ENCODE measurements around the gene FER. TPM values are rescaled to one million over a fixed set of nuclear protein-coding genes. Genes with fewer than 3 reads are reported as not detected.
A peak's percentile ranks its signal among the peaks of the same experiment; 100 is the strongest.
"Not testable (repeated sequence)": the region's sequence is repeated elsewhere in the genome, so short reads cannot be mapped to it uniquely, and the experiment has no call there.

The FER gene
- 10 to 100 TPM; 16.1 to 25.7 (median 19.1) TPM for total RNA-seq

GRCh38 chr5:108747774-108748400, at the start of gene FER:
FER (plus strand) TSS chr5:108747897; CDS start chr5:108798183, 50,286 bp downstream.
- H3K4me3 ChIP-seq (ENCODE audit: low read depth, poor library complexity, severe bottlenecking): peak within 1 kb of the TSS; percentile 84
- intact Hi-C loops (cut with DNase I; ENCODE audit: low total_unique reads): no loop called here
- peak in 1 of 2 donors; percentile 43 for DNase-seq (ENCODE audit: low spot score in 2 of 2)
- WGBS, 2 donors: 0 to 1% methylated on average over 20 to 21 of the region's 21 CpGs
- TF ChIP-seq CTCF (IDR thresholded peaks at IDR 0.05) (no peak), POLR2A (IDR thresholded peaks at IDR 0.05) (no peak)

GRCh38 chr5:108700388-108700787, 47.3 kb upstream of the FER start:
- intact Hi-C loops (cut with DNase I; ENCODE audit: low total_unique reads); H3K4me3 ChIP-seq (ENCODE audit: low read depth, poor library complexity, severe bottlenecking); DNase-seq (ENCODE audit: low spot score in 2 of 2): not testable (repeated sequence)
- WGBS, 2 donors: 92 to 95% methylated on average over 5 of the region's 5 CpGs

GRCh38 chr5:108700930-108701329, 46.8 kb upstream of the FER start:
- no peak for DNase-seq (ENCODE audit: low spot score in 2 of 2)
- no peak overlapping the region for H3K4me3 ChIP-seq (ENCODE audit: low read depth, poor library complexity, severe bottlenecking)
- 27 to 35% methylated on average over 3 of the region's 3 CpGs for WGBS, 2 donors
- TF ChIP-seq CTCF (IDR thresholded peaks at IDR 0.05) (no peak), POLR2A (IDR thresholded peaks at IDR 0.05) (no peak)
- intact Hi-C loops (cut with DNase I; ENCODE audit: low total_unique reads): no loop called here

- 73 to 78% methylated on average over 5 of the region's 5 CpGs for WGBS, 2 donors
- intact Hi-C loops (cut with DNase I; ENCODE audit: low total_unique reads): no loop called here
Measured at GRCh38 chr5:108702546-108702945, 45.2 kb upstream of the FER start.

GRCh38 chr5:108703313-108703712, 44.4 kb upstream of the FER start:
- DNase-seq (ENCODE audit: low spot score in 2 of 2): no peak
- TF ChIP-seq CTCF (IDR thresholded peaks at IDR 0.05) (no peak), POLR2A (IDR thresholded peaks at IDR 0.05) (no peak)
- WGBS, 2 donors: 63 to 74% methylated on average over 5 of the region's 5 CpGs
- H3K4me3 ChIP-seq (ENCODE audit: low read depth, poor library complexity, severe bottlenecking): no peak overlapping the region
- intact Hi-C loops (cut with DNase I; ENCODE audit: low total_unique reads): no loop called here

More at GRCh38 chr5:108702546-108702945, 45.2 kb upstream of the FER start:
- H3K4me3 ChIP-seq (ENCODE audit: low read depth, poor library complexity, severe bottlenecking): no peak overlapping the region
- no peak for DNase-seq (ENCODE audit: low spot score in 2 of 2)
- TF ChIP-seq POLR2A (IDR thresholded peaks at IDR 0.05) (no peak), CTCF (IDR thresholded peaks at IDR 0.05) (no peak)

GRCh38 chr5:108707141-108707540, 40.6 kb upstream of the FER start:
- DNase-seq (ENCODE audit: low spot score in 2 of 2): no peak
- no peak for TF ChIP-seq CTCF (IDR thresholded peaks at IDR 0.05)
- no peak for TF ChIP-seq POLR2A (IDR thresholded peaks at IDR 0.05)
- no peak overlapping the region for H3K4me3 ChIP-seq (ENCODE audit: low read depth, poor library complexity, severe bottlenecking)
- 94 to 95% methylated on average over 8 of the region's 8 CpGs for WGBS, 2 donors
- intact Hi-C loops (cut with DNase I; ENCODE audit: low total_unique reads): no loop called here
